Fibroblast of the aortic adventitia (primary cell): Measurements from ENCODE around the gene ZDHHC5. TPM values are rescaled to one million over a fixed set of nuclear protein-coding genes. Genes with fewer than 3 reads are reported as not detected.
A peak's percentile ranks its signal among the peaks of the same experiment; 100 is the strongest.
"Not testable (repeated sequence)": the region's sequence is repeated elsewhere in the genome, so short reads cannot be mapped to it uniquely, and the experiment has no call there.

Source experiments
- DNase-seq: peaks from one replicate; pipeline ENCODE4 v3.0.0-alpha.2; 2010; ENCODE audit warnings: low read depth
- H3K4me3 ChIP-seq: 2 replicates; pipeline ENCODE4 v1.5.1; 2011; ENCODE audit warnings: low read depth, mild to moderate bottlenecking, control low read depth, low read length, moderate library complexity
- total RNA-seq: library from RNA; depleted of rRNA; stranded (reverse); fragments of >200 nt; gene quantifications from 2 replicates; pipeline ENCODE4 v1.2.3, GENCODE V29; 2012; ENCODE audit warnings: low replicate concordance
- TF ChIP-seq, protein P1 (sequence below): IDR thresholded peaks from 2 replicates; pipeline ENCODE4 v1.5.1; 2011; ENCODE audit warnings: mild to moderate bottlenecking, low read length, control low read depth, inconsistent platforms; ENCODE audit not compliant: insufficient read depth

The ZDHHC5 gene
- total RNA-seq, 1 donor, result 49.6 TPM

DNA sequence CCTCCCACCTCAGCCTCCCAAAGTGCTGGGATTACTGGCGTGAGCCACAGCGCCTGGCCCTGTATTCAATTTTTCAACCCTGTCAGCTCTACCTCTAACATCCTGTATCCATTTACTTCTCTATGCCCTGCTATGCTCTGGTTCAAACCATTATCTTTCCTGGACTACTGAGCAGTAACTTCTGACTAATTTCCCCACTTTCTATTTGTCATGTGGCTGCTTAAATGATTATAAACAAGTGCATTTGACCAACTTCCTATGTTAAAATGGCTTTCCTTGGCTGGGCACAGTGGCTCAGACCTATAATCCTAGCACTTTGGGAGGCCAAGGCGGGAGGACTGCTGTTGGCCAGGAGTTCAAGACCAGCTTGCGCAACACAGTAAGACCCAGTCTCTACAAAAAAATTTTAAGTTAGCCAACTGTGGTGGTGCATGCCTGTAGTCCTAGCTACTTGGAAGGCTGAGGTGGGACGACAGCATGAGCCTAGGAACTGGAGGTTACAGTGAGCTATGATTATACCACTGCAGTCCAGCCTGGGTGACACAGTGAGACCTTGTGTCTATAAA lies 42.0 kb downstream of the ZDHHC5 start:
- TF ChIP-seq, protein P1, sequence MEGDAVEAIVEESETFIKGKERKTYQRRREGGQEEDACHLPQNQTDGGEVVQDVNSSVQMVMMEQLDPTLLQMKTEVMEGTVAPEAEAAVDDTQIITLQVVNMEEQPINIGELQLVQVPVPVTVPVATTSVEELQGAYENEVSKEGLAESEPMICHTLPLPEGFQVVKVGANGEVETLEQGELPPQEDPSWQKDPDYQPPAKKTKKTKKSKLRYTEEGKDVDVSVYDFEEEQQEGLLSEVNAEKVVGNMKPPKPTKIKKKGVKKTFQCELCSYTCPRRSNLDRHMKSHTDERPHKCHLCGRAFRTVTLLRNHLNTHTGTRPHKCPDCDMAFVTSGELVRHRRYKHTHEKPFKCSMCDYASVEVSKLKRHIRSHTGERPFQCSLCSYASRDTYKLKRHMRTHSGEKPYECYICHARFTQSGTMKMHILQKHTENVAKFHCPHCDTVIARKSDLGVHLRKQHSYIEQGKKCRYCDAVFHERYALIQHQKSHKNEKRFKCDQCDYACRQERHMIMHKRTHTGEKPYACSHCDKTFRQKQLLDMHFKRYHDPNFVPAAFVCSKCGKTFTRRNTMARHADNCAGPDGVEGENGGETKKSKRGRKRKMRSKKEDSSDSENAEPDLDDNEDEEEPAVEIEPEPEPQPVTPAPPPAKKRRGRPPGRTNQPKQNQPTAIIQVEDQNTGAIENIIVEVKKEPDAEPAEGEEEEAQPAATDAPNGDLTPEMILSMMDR, result no peak
- H3K4me3 ChIP-seq, result no peak overlapping the region
- DNase-seq, result no peak

DNA sequence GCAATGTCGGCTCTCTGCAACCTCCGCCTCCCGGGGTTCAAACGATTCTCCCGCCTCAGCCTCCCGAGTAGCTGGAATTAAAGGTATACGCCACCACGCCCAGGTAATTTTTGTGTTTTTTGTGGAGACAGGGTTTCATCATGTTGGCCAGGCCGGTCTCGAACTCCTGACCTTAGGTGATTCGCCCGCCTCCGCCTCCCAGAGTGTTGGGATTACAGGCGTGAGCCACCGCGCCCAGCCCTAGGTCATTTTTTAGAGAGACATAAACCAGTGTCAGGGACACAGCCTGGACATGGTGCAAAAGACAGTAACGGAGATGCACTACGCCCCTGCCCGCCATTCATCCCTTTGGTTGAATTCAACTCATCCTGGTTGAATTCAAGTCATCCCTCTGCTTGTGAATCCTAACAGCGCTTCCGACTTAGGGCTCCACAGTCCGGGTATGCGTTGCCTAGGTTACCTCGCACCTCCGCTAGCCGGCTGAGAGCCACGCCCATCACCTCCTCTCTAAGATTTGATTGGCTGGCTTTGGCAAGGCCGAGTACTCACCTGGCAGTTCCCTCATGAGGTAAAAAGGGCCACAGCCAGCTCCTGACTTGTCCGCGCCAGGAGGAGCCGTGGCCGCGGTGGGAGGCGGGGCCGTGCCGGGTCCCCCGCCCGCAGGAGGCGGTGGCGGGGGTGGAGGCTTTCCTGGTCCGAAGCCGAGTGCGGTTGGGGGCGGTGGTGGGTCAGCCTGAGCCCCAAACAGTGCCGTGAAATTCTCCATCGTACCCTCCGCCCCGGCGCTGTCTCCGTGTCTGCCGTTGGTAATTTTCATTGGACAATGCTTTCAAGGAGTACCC lies 43.7 kb downstream of the ZDHHC5 start, which contains the start of gene MED19:
Gene MED19, minus strand, starts transcription at position 802 of the 842 bp plus-strand sequence. Its CDS starts 36 bp downstream, at position 766.
- TF ChIP-seq, protein P1, result no peak

DNA sequence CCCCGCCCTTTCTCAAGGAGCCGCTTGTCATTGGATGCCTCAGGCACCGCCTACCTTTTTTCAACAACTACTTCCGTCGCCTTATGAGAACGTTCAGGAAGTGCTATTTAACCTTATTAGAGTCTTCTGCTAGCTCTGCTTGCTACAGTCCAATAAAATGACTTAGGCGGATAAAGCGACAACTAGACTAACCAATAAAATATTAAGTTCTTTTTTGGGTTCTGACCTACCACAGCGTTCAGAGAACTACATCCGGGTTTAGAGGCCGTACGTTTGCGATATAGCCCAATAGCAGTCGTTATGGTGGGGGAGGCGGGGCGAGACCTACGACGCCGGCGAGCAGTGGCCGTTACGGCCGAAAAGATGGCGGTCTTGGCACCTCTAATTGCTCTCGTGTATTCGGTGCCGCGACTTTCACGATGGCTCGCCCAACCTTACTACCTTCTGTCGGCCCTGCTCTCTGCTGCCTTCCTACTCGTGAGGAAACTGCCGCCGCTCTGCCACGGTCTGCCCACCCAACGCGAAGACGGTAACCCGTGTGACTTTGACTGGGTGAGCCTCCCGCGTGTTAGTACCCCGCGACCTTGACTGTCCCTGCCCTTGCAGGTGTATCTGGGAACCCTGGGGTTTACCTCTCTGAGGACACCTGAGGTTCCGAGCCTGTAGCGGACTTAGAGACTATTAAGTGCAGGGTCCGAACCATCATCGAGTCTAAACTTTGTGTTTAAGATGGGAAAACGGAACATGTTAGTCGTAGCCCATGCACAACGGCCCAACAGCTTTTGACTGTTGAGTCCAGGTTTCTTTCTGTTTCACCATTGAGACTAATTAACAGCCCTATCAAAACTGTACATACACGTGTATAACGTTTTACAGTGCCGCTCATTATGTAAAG lies 44.6 kb downstream of the ZDHHC5 start, which contains the start of gene TMX2:
Gene TMX2, plus strand, starts transcription at position 338 of the 895 bp plus-strand sequence. Its CDS starts 26 bp downstream, at position 364.
- DNase-seq, result peak; percentile 99
- H3K4me3 ChIP-seq, result peak within 1 kb of the TSS; percentile 99
- TF ChIP-seq, protein P1, result no peak

More for the DNA sequence above, 43.7 kb downstream of the ZDHHC5 start, which contains the start of gene MED19:
- peak; percentile 63 for DNase-seq
- H3K4me3 ChIP-seq, result peak within 1 kb of the TSS; percentile 99

DNA sequence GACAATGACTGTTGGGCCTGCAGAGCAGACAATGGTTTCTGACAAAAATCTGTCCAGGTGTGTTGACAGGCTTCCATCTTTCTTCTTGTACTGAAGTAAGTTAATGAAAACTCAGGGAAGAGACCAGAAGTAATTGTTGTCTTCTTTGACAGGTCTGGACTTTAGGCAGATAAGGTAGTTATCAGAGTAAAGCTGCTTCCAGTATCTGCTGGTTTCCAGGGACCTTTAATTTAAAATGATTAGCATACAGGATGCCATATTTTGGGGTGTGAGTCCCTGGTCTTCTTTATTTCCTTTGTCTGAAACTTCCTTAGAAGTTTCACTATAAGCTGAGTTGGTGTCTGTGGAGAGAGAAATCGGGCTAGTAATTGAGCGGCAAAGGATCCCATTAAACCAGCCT lies 45.9 kb downstream of the ZDHHC5 start:
- DNase-seq, result no peak
- peak overlapping the region; percentile 99 for H3K4me3 ChIP-seq
- TF ChIP-seq, protein P1, result no peak

DNA sequence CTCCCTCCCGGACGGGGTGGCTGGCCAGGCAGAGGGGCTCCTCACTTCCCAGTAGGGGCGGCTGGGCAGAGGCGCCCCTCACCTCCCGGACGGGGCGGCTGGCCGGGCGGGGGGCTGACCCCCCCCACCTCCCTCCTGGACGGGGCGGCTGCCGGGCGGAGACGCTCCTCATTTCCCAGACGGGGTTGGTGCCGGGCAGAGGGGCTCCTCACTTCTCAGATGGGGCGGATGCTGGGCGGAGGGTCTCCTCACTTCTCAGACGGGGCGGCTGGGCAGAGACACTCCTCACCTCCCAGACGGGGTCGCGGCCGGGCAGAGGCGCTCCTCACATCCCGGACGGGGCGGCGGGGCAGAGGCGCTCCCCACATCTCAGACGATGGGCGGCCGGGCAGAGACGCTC lies 48.8 kb downstream of the ZDHHC5 start:
- not testable (repeated sequence) for H3K4me3 ChIP-seq, DNase-seq

DNA sequence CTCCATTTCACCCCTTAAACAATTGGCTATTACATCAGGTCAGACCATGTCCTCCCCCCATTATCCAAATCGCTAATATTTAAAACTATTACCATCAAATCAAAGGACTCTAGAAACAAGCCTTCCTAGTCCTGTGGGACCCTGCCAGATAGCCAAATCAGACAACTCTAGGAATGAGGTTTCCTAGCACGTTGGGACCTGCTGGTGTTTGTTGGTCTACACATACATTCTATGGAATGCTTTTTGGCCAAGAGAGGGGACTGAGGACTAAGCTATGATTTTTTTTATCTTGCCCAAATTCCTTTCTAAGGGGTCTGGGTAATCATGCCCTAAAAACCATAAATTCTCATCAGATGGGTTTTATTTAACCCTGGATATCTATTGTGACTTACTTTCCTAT lies 59.3 kb downstream of the ZDHHC5 start:
- DNase-seq, result no peak
- no peak overlapping the region for H3K4me3 ChIP-seq
- TF ChIP-seq, protein P1, result no peak

DNA sequence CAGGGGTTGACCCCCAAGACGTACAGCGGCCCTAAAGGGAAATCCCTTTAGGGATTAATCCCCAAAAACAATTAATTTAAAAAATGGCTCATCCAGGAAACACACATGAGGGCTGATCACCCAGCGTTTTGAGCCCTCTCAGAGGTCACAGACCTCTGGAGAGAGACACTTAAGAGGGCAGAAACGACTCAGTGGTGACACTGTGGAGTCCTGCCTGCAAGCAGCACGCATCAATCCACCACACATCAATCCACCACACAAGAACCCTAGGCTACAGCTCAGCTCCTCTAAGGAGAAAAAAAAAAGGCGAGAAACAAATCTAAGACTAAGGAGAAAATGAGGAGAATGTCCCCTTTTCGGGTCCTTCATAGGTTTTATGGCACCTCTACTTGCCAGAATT lies 60.9 kb downstream of the ZDHHC5 start:
- no peak for DNase-seq
- no peak overlapping the region for H3K4me3 ChIP-seq
- TF ChIP-seq, protein P1, result no peak
